GM13977 (cell line): ENCODE data around the gene PLEKHM3.

Experiments
- DNase-seq: peaks from one replicate; pipeline ENCODE4 v3.0.0; 2012; ENCODE audit warnings: low spot score
- CTCF ChIP-seq: IDR thresholded peaks from 2 replicates; pipeline ENCODE4 v1.5.1; 2012; ENCODE audit warnings: mild to moderate bottlenecking, control low read depth; ENCODE audit not compliant: insufficient read depth; ENCODE audit errors: extremely low read depth, missing control alignments
- in situ Hi-C: fragments of 300-500 bp; cut with MboI; formaldehyde crosslinking; loops from one replicate; pipeline ENCODE4 v1.12.0; 2022; ENCODE audit warnings: low sequenced_read_pairs, low pct_unique_long_range_greater_than_20kb, mixed read lengths, inconsistent platforms; ENCODE audit not compliant: unreplicated experiment

Gene PLEKHM3

GRCh38 chr2:207791579-207792243 is 233.6 kb downstream of the PLEKHM3 start:
- DNase-seq: no peak
- TF ChIP-seq CTCF: no peak
- in situ Hi-C loops: no loop called here

GRCh38 chr2:207790898-207791297 is 234.4 kb downstream of the PLEKHM3 start:
- DNase-seq: no peak
- in situ Hi-C loops: no loop called here
- TF ChIP-seq CTCF: no peak

GRCh38 chr2:207787800-207788199 is 237.5 kb downstream of the PLEKHM3 start:
- no peak for TF ChIP-seq CTCF
- DNase-seq: no peak
- in situ Hi-C loops: no loop called here

GRCh38 chr2:207787017-207787416 is 238.3 kb downstream of the PLEKHM3 start:
- TF ChIP-seq CTCF: no peak
- no peak for DNase-seq

GRCh38 chr2:207784898-207785297 is 240.4 kb downstream of the PLEKHM3 start:
- in situ Hi-C loops: no loop called here
- no peak for DNase-seq
- no peak for TF ChIP-seq CTCF

More at GRCh38 chr2:207787017-207787416, 238.3 kb downstream of the PLEKHM3 start:
- in situ Hi-C loops: no loop called here

GRCh38 chr2:207783514-207783913 is 241.8 kb downstream of the PLEKHM3 start:
- no peak for TF ChIP-seq CTCF
- in situ Hi-C loops: no loop called here
- DNase-seq: no peak
